AML-193 (cell line): ENCODE data around the gene TUBA3E.
"Not testable (repeated sequence)": the region's sequence is repeated elsewhere in the genome, so short reads cannot be mapped to it uniquely, and the experiment has no call there.

Source experiments
- DNase-seq, 2 experiments: peaks; one replicate each; lab custom pipeline; 2025; lab: John Stamatoyannopoulos, UW

Gene TUBA3E

DNA sequence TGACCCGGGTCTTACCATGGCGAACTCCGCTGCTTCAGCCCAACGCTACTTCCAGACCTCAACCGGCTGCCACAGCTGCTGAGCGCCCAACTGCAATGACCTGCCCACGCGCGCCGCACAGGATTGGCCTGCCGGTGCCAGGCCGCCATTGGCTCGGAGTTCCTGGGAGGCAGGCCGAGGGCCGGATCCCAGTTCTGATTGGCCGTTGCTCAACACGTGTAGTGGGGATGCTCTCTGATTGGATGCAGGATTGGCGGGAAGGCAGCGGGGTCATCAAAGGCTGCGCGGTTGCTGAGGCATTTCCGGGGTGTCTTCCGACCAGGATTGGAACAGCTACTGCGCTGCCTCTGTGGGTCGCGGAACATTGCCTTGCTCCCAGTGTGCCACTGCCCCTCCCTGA, at the start of gene TUBA3E:
TSS of gene TUBA3E (minus strand) at position 97 of the 400 bp plus-strand sequence. CDS start at position 18, 79 bp downstream.
- no peak for DNase-seq

DNA sequence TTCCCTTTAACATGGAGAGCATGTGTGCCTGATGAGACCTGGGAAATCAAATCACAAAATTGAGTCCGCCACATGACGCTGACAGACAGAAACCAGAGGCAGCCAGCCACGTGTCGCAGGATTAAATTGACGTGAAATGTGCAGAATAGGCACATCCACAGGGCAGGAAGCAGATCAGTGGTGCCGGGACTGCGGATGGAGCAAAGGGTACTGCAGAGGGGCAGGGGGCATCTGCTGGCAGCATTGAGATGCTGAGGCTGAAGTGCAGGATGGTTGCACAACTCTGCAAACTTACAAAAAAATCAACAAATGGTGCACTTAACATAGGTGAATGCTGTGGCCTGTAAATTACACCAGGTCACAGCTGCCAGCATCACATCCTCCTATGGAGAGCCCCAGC, 48.2 kb upstream of the TUBA3E start:
- no peak for DNase-seq

- no peak for DNase-seq
Measured at GRCh38 chr2:130245976-130246375, 47.7 kb upstream of the TUBA3E start.

DNA sequence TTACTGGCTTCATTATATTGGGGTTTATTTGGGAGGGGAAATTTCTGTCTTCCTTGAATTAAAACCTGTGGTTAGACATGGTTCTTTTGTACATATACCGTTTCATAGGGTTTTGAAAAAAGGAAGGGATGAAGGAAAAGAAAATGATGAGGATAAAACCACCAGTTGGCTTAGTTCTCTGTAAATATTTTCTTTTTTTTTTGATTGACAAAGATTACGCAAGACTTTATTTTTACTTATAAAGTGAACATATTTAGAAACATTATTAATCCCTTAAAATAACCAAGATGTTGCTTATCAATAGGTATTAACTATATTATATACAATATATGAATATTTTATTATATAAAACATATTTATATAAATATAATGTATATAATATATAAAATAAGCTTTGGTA, 45.1 kb upstream of the TUBA3E start:
- DNase-seq, result no peak

DNA sequence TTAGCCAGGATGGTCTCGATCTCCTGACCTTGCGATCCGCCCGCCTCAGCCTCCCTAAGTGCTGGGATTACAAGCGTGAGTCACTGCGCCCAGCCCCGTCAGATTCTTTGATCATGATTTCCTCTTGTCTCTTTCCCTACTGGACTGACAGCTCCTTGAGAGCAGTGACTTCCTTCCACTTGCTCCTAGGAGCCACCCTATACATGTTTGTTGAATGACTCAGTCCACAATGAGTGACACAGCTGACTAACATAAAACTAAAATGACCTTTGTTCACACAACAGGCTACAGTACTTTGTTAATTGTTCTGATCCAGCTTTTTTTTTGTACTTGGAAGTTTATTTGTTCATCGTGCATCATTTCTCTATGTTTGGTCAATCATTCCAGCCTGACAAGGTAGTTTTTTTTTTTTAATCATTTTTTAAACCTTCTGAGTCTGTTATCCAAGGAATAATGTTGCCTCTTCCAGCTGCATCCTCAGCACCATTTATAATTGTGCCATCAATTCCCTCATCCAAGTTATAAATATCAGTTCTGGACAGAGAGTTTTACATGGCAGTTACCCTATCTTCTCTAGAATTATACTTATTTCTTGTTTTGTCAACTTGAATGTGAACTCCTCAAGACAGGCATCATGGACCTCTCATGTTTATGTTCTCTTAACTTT, 42.9 kb upstream of the TUBA3E start:
- no peak for DNase-seq

GRCh38 chr2:130239581-130239980, 41.3 kb upstream of the TUBA3E start:
- not testable (repeated sequence) for DNase-seq

DNA sequence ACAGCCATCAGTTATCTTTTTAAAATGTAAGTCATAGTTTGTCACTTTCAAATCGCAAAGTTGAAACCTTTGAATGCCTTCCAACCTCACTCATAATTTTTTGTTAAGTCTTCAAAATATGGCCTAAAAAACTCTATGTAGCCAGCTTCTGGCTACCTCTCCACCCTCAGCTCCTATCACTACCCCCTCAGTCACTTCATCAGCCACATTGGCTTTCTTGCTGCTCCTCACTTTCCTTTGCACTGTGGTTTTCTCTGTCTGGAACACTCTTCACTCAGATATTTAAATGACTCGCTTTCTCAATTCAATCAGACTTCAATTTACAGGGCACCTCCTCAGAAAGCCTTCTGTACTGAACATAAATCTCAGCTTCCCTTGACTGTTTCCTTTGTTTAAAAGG, 34.8 kb upstream of the TUBA3E start:
- DNase-seq, result not testable (repeated sequence)

DNA sequence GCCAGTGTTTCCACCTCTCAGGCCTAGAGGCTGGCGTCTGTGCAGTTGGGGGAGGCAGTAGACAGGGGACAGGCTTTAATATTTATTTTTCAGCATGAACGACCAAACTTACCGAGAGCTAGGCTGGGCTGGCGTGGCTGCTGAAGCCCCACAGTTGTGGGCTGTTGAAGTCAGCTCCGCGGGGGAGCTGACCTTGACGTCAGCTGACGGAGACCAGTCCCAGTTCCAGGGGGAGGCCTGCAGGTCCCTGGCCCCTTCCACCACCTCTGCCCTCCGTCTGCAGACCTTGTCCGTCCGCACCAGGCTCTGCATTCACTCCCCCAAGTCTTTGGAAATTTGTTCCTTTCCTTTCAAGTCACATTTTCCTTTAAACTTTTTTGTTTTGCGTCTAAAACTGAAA, 33.4 kb upstream of the TUBA3E start:
- DNase-seq, result no peak

GRCh38 chr2:130230907-130231306, 32.7 kb upstream of the TUBA3E start:
- DNase-seq, result not testable (repeated sequence)

GRCh38 chr2:130230376-130230775, 32.1 kb upstream of the TUBA3E start:
- not testable (repeated sequence) for DNase-seq

GRCh38 chr2:130229161-130229510, 30.9 kb upstream of the TUBA3E start:
- DNase-seq, result not testable (repeated sequence)

DNA sequence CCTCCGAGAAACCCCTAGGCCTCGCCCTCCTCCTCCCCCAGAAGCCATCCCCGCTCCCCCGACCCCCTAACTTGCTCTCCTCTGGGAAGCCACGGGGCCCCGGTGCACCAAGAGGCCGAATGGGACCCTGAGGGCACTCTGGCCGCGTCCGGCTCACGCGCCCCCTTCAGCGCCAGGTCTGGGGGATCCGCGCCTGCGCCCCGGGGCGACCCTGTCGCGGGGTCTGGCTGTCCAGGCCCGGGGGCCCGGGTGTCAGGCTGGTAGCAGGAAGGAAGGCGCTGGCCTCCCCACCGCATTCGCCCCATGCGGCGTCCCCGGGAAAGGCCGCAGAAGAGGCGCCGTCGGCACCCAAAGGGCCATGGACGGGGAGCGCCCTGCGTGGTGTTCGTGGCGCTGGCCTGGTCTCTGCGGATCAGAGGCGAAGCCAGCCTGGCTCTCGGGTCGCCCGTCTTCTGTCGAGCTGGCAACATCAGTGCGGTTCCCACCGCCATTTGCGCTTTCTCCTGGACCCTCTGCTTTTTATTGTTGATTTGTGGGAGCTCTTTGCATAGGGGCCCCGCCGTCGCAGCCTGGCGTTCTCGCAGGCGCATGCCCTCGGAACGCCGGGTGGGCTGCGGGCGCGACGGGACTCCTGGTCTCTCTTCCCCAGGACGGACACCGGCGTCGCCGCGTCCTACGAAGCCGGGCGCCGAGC, 30.4 kb upstream of the TUBA3E start:
- not testable (repeated sequence) for DNase-seq

DNA sequence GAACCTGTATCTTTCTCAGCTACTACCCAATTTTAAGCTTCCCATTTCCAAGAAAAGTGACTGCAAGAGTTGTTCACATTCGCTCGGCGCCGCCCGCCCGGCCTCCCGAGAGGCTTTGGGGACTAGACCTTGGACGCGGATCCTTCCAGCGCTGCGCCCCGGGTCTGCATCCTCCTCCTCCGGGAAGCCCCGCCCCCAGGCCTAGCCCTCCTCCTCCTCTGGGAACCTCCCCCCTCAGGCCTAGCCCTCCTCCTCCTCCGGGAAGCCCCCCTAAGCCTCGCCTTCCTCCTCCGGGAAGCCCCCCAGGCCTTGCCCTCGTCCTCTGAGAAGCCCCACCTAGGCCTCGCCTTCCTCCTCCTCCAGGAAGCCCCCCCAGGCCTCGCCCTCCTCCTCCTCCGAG, 29.8 kb upstream of the TUBA3E start:
- not testable (repeated sequence) for DNase-seq

DNA sequence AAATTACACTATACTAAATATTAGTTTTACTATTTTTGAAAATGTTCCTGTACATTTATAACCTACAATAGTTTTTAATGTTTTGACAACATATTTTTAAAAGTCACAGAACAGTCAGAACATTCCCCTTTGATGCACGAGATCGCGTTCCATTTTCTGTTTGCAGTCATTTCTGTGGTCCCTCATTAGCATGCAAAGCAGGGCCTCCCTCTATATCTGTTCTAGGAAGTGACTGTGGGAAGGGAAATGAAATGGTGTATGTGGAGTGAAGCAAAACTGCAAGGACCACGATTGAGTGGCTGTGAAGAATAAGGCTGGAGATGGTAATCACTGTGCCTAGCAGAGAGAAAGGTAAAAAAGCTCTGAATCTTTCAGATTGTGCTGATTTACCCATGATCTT, 24.3 kb upstream of the TUBA3E start:
- not testable (repeated sequence) for DNase-seq

DNA sequence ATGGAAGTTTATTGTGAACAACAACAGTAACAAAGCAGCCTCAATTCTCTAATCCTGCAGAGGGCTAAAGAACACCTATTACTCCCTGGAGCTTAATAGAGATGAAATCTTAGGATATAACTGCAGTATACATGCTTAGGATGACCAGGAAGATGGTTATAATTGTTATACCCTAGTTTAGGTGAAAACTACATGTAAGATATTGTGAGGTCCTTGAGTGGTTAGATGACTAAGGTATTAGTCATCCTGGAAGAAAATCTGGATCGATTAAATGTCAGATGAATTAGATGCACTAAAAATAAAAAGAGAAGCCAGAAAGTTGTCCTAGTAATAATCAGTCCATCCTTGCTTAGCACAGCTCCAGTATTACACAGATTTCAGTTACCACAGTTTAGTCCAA, 22.3 kb upstream of the TUBA3E start:
- not testable (repeated sequence) for DNase-seq

GRCh38 chr2:130219147-130219546, 20.9 kb upstream of the TUBA3E start:
- not testable (repeated sequence) for DNase-seq

DNA sequence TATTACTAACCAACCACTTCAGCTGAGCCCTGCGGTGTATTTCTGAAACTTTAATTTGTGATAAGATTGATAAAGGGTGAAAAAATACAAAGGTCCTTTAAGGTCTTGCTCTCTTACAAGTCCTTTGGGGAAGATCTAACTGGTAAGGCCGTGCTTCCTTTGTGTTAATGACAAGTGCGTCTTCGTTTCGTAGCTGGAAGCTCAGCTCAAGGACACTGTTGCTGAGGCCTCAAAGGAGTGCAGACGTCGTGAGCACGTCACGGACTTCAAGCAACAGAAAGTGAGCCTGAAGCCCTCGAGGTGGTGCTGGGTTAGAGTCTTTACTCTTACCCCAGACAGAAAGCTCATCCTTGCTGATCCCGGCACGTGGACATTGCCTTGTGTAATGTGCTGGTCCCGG, 8.8 kb upstream of the TUBA3E start:
- DNase-seq, result not testable (repeated sequence)

GRCh38 chr2:130203150-130203549, 4.9 kb upstream of the TUBA3E start:
- DNase-seq, result not testable (repeated sequence)

GRCh38 chr2:130202518-130202917, 4.3 kb upstream of the TUBA3E start:
- DNase-seq, result not testable (repeated sequence)

DNA sequence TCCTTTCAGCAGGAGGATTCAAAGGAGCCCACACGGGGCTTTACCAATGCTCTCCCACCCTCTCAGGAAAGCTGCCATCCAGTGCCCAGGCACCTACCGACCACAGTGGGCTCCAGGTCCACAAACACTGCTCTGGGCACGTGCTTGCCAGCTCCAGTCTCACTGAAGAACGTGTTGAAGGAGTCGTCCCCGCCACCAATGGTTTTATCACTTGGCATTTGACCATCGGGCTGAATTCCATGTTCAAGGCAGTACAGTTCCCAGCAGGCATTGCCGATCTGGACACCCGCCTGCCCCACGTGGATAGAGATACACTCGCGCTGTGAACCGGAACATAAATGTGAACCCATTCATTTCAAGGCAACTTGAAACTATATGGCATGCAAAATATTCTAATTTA, 2.2 kb downstream of the TUBA3E start:
- DNase-seq, result not testable (repeated sequence)

DNA sequence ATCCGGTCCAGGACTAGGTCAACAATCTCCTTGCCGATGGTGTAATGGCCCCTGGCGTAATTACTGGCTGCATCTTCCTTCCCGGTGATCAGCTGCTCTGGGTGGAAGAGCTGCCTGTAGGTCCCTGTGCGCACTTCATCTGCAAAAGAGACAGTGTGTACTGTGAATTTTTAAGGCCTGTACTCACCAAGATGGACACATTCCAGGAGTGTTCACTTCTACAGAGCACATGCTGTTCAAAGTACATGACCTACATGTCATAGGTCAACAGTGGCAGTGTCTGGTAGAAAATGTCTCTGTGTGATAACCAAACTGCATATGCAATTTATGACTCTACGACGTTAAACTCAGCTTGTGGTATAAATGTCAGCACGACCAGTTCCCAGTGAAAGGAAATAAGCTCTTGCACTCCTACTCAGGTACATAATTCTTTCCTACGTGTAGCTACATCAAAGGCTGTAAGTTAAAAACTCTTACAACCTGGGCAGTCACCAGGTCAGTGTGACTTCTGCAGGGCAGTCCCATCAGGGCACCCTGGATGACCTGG, 3.1 kb downstream of the TUBA3E start:
- not testable (repeated sequence) for DNase-seq

DNA sequence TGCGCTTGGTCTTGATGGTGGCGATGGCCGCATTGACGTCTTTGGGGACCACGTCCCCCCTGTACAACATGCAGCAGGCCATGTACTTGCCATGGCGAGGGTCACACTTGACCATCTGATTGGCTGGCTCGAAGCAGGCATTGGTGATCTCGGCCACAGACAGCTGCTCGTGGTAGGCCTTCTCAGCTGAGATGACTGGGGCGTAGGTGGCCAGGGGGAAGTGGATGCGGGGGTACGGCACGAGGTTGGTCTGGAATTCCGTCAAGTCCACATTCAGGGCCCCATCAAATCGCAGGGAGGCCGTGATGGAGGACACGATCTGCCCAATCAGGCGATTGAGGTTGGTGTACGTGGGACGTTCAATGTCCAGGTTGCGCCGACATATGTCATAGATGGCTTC, 4.4 kb downstream of the TUBA3E start:
- not testable (repeated sequence) for DNase-seq

DNA sequence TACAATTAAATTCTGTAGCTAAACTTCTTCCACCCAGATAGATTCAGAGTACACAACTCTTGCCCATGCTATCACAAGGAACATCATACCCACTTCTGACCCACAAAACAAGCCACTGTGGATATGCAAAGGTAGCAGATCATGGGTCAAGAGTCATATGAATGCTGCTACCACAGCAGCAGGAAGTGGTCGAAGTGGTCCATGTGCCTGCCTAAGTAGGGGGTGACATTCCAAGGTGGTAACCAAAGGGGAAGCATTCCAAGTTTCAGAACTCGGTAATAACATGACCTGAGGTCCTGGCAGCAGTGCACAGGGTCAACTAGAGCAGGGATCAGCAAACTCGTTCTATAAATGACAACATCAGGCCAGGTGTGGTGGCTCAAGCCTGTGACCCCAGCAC, 5.8 kb downstream of the TUBA3E start:
- not testable (repeated sequence) for DNase-seq
